Esophagus muscularis mucosa (tissue), 4 donors: Measurements from ENCODE around the gene TMEM17.

Source experiments
- CTCF ChIP-seq, 3 experiments: fragments of 200-600 bp in 2 of 3; fragments of 450-650 bp in 1 of 3; sonication (generic) in 2 of 3; IDR thresholded peaks; one replicate each; pipeline ENCODE4 v1.5.1; 2017 to 2019; ENCODE audit warnings: antibody characterized with exemption in 3 of 3, mild to moderate bottlenecking in 2 of 3, moderate library complexity in 1 of 3
- EP300 ChIP-seq: sonication (generic); formaldehyde crosslinking; IDR thresholded peaks from one replicate; pipeline ENCODE4 v1.6.1; 2017; ENCODE audit warnings: antibody characterized with exemption
- POLR2A ChIP-seq: fragments of 450-650 bp; IDR thresholded peaks from one replicate; pipeline ENCODE4 v1.6.1; 2017; ENCODE audit warnings: antibody characterized with exemption, moderate library complexity, mild to moderate bottlenecking, low read depth

DNA sequence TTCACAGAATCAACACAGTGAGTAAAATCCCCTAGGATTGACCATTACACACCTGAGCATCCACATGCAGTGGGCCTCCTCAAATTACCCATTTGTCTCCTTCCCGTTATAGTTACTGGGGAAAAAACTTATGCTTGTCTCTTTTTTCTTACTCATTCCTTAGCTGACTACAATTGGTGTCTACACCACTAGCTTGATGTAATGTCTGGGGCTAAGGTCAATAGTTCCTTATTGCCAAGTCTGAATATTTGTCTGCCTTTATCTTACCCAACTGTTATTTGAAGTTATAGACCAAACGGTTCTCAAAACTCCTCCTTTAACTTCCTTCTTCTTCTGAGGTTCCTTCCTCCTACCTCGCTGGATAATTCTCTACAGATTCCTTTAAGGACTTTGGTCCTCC is 41.9 kb upstream of the TMEM17 start:
- no peak for TF ChIP-seq CTCF (IDR thresholded peaks at IDR 0.05)
- no peak for TF ChIP-seq POLR2A
- no peak for TF ChIP-seq EP300
